ENCODE data around the gene POLR2L.

POLR2L gene

DNA sequence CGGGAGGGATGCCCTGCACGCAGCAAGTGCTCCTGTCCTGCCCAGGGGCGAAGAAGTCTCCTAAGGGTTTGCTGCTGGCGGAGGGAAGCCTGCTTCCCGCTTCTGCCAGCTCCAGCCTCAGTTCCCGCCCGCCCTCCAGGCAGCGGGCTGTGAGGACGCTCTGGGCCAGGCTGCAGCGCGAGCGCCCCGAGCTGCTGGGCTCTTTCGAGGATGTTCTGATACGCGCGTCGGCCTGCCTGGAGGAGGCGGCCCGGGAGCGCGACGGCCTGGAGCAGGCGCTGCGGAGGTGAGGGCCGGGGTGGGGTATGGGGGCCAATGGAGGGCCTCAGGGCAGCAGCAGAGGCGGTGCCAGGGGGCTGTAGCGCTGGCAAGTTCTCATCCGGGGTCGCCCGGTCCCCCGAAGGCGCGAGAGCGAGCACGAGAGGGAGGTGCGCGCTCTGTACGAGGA is 12.5 kb downstream of the POLR2L start:
- H3K36me3 ChIP-seq (ENCODE audit: control insufficient read depth, insufficient read depth, low read length), result no peaks in the 10 kb centered on the region
- H3K27me3 ChIP-seq (ENCODE audit: control insufficient read depth, insufficient read depth, low read length), result no peaks in the 10 kb centered on the region
- no peak overlapping the region for H3K27ac ChIP-seq
- no peaks in the 10 kb centered on the region for H3K9me3 ChIP-seq (ENCODE audit: control insufficient read depth, low read length)
- no peak overlapping the region for H3K9ac ChIP-seq
- peak overlapping the region; percentile 3 for H2AFZ ChIP-seq
- H3K4me3 ChIP-seq (ENCODE audit: low read depth, low read length), result peak overlapping the region; percentile 22
- TF ChIP-seq CTCF (IDR thresholded peaks at IDR 0.05), result no peak
- H3K79me2 ChIP-seq, result no peaks in the 10 kb centered on the region
- peaks cover 2% of the 10 kb centered on the region for H3K4me1 ChIP-seq
- H3K4me2 ChIP-seq (ENCODE audit: low read length), result peak overlapping the region; percentile 57

DNA sequence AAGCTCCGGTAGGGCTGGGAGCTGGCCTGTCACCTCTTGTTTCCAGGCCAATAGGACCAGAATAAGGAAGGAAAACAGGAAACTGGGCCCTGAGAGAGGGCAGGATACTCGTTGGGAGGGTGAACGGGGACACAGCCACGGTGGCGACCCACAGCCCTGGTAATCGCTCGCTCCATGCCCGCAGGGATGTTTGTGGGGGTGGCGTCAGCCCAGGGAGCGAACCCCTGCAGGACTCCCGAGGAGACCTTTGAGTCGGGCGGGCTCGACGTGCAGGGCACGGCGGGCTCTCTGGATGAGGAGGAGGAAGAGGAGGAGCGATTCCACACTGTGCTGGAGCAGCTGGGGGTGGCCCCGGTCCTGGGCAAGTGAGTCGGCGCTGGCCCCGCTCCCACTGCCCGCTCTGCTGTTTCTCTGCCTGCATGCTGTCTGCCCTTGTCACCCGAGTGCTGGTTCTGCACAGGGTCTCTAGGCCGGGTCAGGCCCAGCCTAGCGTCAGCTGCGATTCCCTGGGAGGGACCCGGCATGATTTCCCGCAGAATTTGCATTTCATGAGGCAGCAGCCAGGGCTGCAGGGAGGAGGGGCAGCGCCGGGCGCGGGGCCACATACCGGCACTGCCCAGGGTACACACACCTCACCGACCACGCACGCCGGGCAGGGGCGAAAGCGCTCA is 13.0 kb downstream of the POLR2L start:
- Histone ChIP-seq H3K9me3 (ENCODE audit: control insufficient read depth, low read length) (no peaks in the 10 kb centered on the region), H3K79me2 (no peaks in the 10 kb centered on the region), H3K4me1 (peaks cover 2% of the 10 kb centered on the region), H3K27ac (no peak overlapping the region), H3K27me3 (ENCODE audit: control insufficient read depth, insufficient read depth, low read length) (no peaks in the 10 kb centered on the region), H2AFZ (no peak overlapping the region), H3K9ac (no peak overlapping the region), H3K36me3 (ENCODE audit: control insufficient read depth, insufficient read depth, low read length) (no peaks in the 10 kb centered on the region), H3K4me3 (ENCODE audit: low read depth, low read length) (peak overlapping the region; percentile 22), H3K4me2 (ENCODE audit: low read length) (peak overlapping the region; percentile 57)
- no peak for TF ChIP-seq CTCF (IDR thresholded peaks at IDR 0.05)

DNA sequence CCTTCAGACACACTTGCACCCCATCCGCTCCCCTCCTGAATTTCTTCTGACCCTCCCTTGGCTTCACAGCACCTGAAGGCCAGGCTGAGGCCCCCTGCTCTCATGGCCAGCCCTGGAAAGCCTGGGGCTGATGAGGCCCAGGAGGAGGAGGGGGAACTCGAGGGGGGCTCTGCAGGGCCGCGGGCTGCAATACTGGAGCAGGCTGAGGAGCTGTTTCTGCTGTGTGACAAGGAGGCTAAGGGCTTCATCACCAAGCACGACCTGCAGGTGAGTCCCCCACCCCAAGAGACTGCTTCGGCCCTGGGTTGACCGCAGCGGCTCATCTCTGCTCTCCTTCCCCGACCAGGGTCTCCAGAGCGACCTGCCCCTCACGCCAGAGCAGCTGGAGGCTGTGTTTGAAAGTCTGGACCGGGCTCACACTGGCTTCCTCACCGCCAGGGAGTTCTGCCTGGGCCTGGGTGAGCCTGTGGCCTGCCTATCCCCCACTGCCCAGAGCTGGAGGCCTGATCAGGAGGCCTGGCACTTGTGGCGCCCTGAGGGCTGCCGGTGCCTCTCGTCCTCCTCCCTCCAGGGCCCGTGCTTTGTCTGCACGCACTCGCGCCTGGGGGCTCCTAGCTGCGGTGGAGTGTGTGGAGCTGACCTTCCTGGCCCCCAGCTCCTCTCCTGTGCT is 13.7 kb downstream of the POLR2L start:
- H3K27me3 ChIP-seq (ENCODE audit: control insufficient read depth, insufficient read depth, low read length), result no peaks in the 10 kb centered on the region
- H3K4me3 ChIP-seq (ENCODE audit: low read depth, low read length), result no peak overlapping the region
- no peak overlapping the region for H3K27ac ChIP-seq
- no peak overlapping the region for H3K9ac ChIP-seq
- peaks cover 2% of the 10 kb centered on the region for H3K4me1 ChIP-seq
- no peaks in the 10 kb centered on the region for H3K79me2 ChIP-seq
- H3K36me3 ChIP-seq (ENCODE audit: control insufficient read depth, insufficient read depth, low read length), result no peaks in the 10 kb centered on the region
- no peak overlapping the region for H2AFZ ChIP-seq
- no peaks in the 10 kb centered on the region for H3K9me3 ChIP-seq (ENCODE audit: control insufficient read depth, low read length)
- H3K4me2 ChIP-seq (ENCODE audit: low read length), result no peak overlapping the region
- TF ChIP-seq CTCF (IDR thresholded peaks at IDR 0.05), result no peak

DNA sequence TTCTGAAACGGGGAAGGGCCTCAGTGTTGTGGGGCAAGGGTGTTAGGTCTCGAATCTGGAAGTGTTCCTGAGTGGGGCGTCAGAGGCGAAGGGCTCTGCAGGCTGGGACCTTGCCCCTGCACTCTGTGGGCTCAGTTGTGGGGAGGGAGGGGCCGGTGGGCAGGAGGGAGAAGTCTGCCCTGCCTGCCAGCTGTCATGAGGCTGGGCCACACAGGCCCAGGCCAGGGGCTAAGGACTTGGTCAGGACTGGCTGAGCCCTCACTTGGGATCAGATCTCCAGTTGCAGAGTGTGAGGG is 14.5 kb downstream of the POLR2L start, which contains the start of gene CRACR2B:
Gene CRACR2B (plus strand): TSS at position 23 of the 296 bp plus-strand sequence. CDS start 689 bp downstream, outside the sequence.
- Histone ChIP-seq H3K79me2 (no peaks in the 10 kb centered on the region), H3K9me3 (ENCODE audit: control insufficient read depth, low read length) (no peaks in the 10 kb centered on the region), H3K4me3 (ENCODE audit: low read depth, low read length) (peak within 1 kb of the TSS; percentile 49), H3K27me3 (ENCODE audit: control insufficient read depth, insufficient read depth, low read length) (no peaks in the 10 kb centered on the region), H3K27ac (no peak within 1 kb of the TSS), H3K36me3 (ENCODE audit: control insufficient read depth, insufficient read depth, low read length) (no peaks in the 10 kb centered on the region), H3K4me1 (peaks cover 2% of the 10 kb centered on the region), H3K9ac (no peak within 1 kb of the TSS), H2AFZ (peak within 1 kb of the TSS; percentile 63), H3K4me2 (ENCODE audit: low read length) (peak within 1 kb of the TSS; percentile 77)
- TF ChIP-seq CTCF (IDR thresholded peaks at IDR 0.05), result no peak

Measured in parathyroid adenoma (tissue), 2 donors.